Activated CD4-positive, alpha-beta T cell treated with anti-CD3 and anti-CD28 coated beads for 36 hours (primary cell): ENCODE results near the gene CLEC19A. TPM values are rescaled to one million over a fixed set of nuclear protein-coding genes. Genes with fewer than 3 reads are reported as not detected.

Experiments
- ATAC-seq: fragments of 200-7000 bp; cut with Tn5 transposase; one replicate; pipeline ENCODE4 v1.10.0; 2021; ENCODE audit warnings: mild to moderate bottlenecking, moderate library complexity
- CTCF ChIA-PET: fragments of 350-600 bp; sonication (Branson Sonifier 250); formaldehyde crosslinking; loops from one replicate; lab custom pipeline; 2021; ENCODE audit warnings: antibody characterized with exemption; lab: Charles Lee
- POLR2A ChIA-PET: fragments of 350-600 bp; sonication (Branson Sonifier 250); formaldehyde crosslinking; loops from one replicate; lab custom pipeline; 2021; ENCODE audit warnings: antibody characterized with exemption, inconsistent platforms; lab: Charles Lee
- DNase-seq: peaks from one replicate; pipeline ENCODE4 v3.0.0-alpha.2; 2020
- H3K27ac Mint-ChIP-seq: one replicate; pipeline ENCODE4 v1.8.0; 2021; ENCODE audit warnings: mixed read lengths
- H3K27me3 Mint-ChIP-seq: one replicate; pipeline ENCODE4 v1.8.0; 2021; ENCODE audit warnings: mixed read lengths
- H3K36me3 Mint-ChIP-seq: one replicate; pipeline ENCODE4 v1.8.0; 2021; ENCODE audit warnings: low read depth, mixed read lengths
- H3K4me1 Mint-ChIP-seq: one replicate; pipeline ENCODE4 v1.8.0; 2021; ENCODE audit warnings: mixed read lengths
- H3K4me3 Mint-ChIP-seq: one replicate; pipeline ENCODE4 v1.8.0; 2021; ENCODE audit warnings: mild to moderate bottlenecking, moderate library complexity, mixed read lengths
- H3K9me3 Mint-ChIP-seq: one replicate; pipeline ENCODE4 v1.8.0; 2021; ENCODE audit warnings: low read depth, mixed read lengths
- intact Hi-C, 2 experiments: fragments of 100-400 bp; cut with DNase I in 1 of 2; cut with micrococcal nuclease in 1 of 2; formaldehyde crosslinking; loops; one replicate each; pipeline versions ENCODE4 v1.14.2 to v1.15.1; 2022 to 2024; cut with DNase I, micrococcal nuclease
- total RNA-seq, 2 experiments: library from RNA; stranded (reverse); gene quantifications; one replicate each; pipeline ENCODE4 v1.2.3, GENCODE V29; 2021

CLEC19A gene
- total RNA-seq, 2 experiments from 2014 or later = not detected

DNA sequence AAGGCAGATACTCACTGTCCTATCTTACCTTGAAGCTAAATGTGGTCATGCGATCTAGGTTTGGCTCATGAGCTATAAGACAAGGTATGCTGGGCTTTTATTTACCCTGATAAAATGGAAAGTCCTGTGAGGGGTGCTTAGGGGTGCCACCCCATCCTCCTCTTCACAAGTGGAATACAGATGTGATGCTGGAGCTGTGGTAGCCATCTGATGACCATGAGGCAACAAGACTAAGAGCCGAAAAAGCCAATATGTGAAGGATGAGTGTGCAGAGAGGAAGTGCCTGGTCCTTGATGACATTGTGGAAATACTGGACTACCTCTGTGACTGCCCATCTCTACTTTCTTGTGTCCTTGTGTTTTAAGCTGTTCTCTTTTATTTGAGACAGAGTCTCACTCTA, 74.0 kb downstream of the CLEC19A start:
- H3K27ac Mint-ChIP-seq = no peak overlapping the region
- POLR2A ChIA-PET = no interaction called here
- H3K9me3 Mint-ChIP-seq = no peaks in the 10 kb centered on the region
- no peak for ATAC-seq
- H3K4me3 Mint-ChIP-seq = no peak overlapping the region
- H3K27me3 Mint-ChIP-seq = peaks cover 3% of the 10 kb centered on the region
- DNase-seq = no peak
- no peaks in the 10 kb centered on the region for H3K36me3 Mint-ChIP-seq
- CTCF ChIA-PET = interaction anchor here (0.9 to 1.3 kb wide), 2 partner anchors 16 to 56 kb away, joined by 3 to 4 read pairs; no protein-coding TSS in a partner anchor
- intact Hi-C loops = no loop called here
- H3K4me1 Mint-ChIP-seq = peaks cover 2% of the 10 kb centered on the region

Other genes with a start within 250 kb of the CLEC19A start
- gene COQ7, start 218.1 kb upstream of the CLEC19A start, total RNA-seq = 10 to 100 TPM; 13.2 to 16.0 TPM
- gene ITPRIPL2, start 171.8 kb upstream of the CLEC19A start, total RNA-seq = 1 to 10 TPM; 2.4 to 4.2 TPM
- gene SYT17, start 117.5 kb upstream of the CLEC19A start, total RNA-seq = not detected
- not detected for gene TMC5, start 132.2 kb downstream of the CLEC19A start, total RNA-seq
- 10 to 100 TPM; 13.8 to 18.1 TPM for gene GDE1, start 236.4 kb downstream of the CLEC19A start, total RNA-seq
- 10 to 100 TPM; 24.1 to 25.5 TPM for gene CCP110, start 238.2 kb downstream of the CLEC19A start, total RNA-seq